Mesenchymal stem cell (in vitro differentiated cells and primary cell): ENCODE results near the gene COBL. TPM values are rescaled to one million over a fixed set of nuclear protein-coding genes. Genes with fewer than 3 reads are reported as not detected.

Experiments
- DNase-seq: peaks from one replicate; pipeline ENCODE4 v3.0.0-alpha.2; 2013
- H2AFZ ChIP-seq: one replicate; pipeline ENCODE4 v1.6.1; 2013; ENCODE audit warnings: low read depth, mild to moderate bottlenecking, control low read depth, inconsistent platforms, low read length, moderate library complexity
- H2AK5ac ChIP-seq: 2 replicates; pipeline ENCODE4 v1.6.1; 2013; ENCODE audit warnings: low read length, moderate library complexity, mild to moderate bottlenecking, inconsistent platforms; ENCODE audit not compliant: severe bottlenecking
- H2BK120ac ChIP-seq: one replicate; pipeline ENCODE4 v1.6.1; 2013; ENCODE audit warnings: low read depth, mild to moderate bottlenecking, inconsistent platforms, low read length, moderate library complexity
- H2BK12ac ChIP-seq, 2 experiments: one replicate each; pipeline ENCODE4 v1.6.1; 2013; ENCODE audit warnings: inconsistent platforms in 2 of 2, low read length in 2 of 2, mild to moderate bottlenecking in 2 of 2, moderate library complexity in 2 of 2, control low read depth in 1 of 2
- H2BK15ac ChIP-seq: one replicate; pipeline ENCODE4 v1.6.1; 2013; ENCODE audit warnings: mild to moderate bottlenecking, low read depth, inconsistent platforms; ENCODE audit not compliant: poor library complexity, severe bottlenecking
- H2BK5ac ChIP-seq: 2 replicates; pipeline ENCODE4 v1.6.1; 2013; ENCODE audit warnings: low read depth, mild to moderate bottlenecking, low read length, control low read depth, inconsistent platforms; ENCODE audit not compliant: poor library complexity, severe bottlenecking
- H3K14ac ChIP-seq, 2 experiments: one replicate each; pipeline ENCODE4 v1.6.1; 2013; ENCODE audit warnings: inconsistent platforms in 2 of 2, low read length in 2 of 2, control low read depth in 1 of 2, mild to moderate bottlenecking in 1 of 2, moderate library complexity in 1 of 2
- H3K18ac ChIP-seq, 2 experiments: one replicate each; pipeline ENCODE4 v1.6.1; 2013; ENCODE audit warnings: inconsistent platforms in 2 of 2, low read length in 2 of 2, control low read depth in 1 of 2, low read depth in 1 of 2, mild to moderate bottlenecking in 1 of 2
- H3K23ac ChIP-seq, 2 experiments: one replicate each; pipeline ENCODE4 v1.6.1; 2013; ENCODE audit warnings: inconsistent platforms in 2 of 2, low read length in 2 of 2, mild to moderate bottlenecking in 2 of 2, moderate library complexity in 2 of 2, control low read depth in 1 of 2
- H3K27ac ChIP-seq: 2 replicates; pipeline ENCODE4 v1.5.1; 2013; ENCODE audit warnings: mild to moderate bottlenecking, moderate library complexity, low read length, control low read depth, inconsistent platforms; ENCODE audit not compliant: poor library complexity, severe bottlenecking
- H3K27me3 ChIP-seq, 2 experiments: 2 replicates each; pipeline versions ENCODE4 v1.6.1 to v1.7.0; 2013; ENCODE audit warnings: low read length in 2 of 2, mild to moderate bottlenecking in 2 of 2, moderate library complexity in 2 of 2, control low read depth in 1 of 2, inconsistent platforms in 1 of 2; ENCODE audit not compliant: control insufficient read depth in 1 of 2, insufficient read depth in 1 of 2
- H3K36me3 ChIP-seq, 2 experiments: 2 replicates each; pipeline versions ENCODE4 v1.6.1 to v1.7.0; 2013; ENCODE audit warnings: low read length in 2 of 2, control low read depth in 1 of 2, inconsistent platforms in 1 of 2, low read depth in 1 of 2, mild to moderate bottlenecking in 1 of 2; ENCODE audit not compliant: insufficient read depth in 2 of 2, control insufficient read depth in 1 of 2
- H3K4ac ChIP-seq, 2 experiments: one replicate each; pipeline ENCODE4 v1.6.1; 2013; ENCODE audit warnings: inconsistent platforms in 2 of 2, low read length in 2 of 2, mild to moderate bottlenecking in 2 of 2, moderate library complexity in 2 of 2, control low read depth in 1 of 2, low read depth in 1 of 2
- H3K4me1 ChIP-seq: 2 replicates; pipeline ENCODE4 v1.6.1; 2013; ENCODE audit warnings: low read depth, low read length, control low read depth; ENCODE audit not compliant: control insufficient read depth, insufficient read depth
- H3K4me2 ChIP-seq: 2 replicates; pipeline ENCODE4 v1.6.1; 2013; ENCODE audit warnings: low read length, mild to moderate bottlenecking, inconsistent platforms; ENCODE audit not compliant: poor library complexity, severe bottlenecking
- H3K4me3 ChIP-seq, 2 experiments: 2 replicates each; pipeline versions ENCODE4 v1.5.1 to v1.7.0; 2013; ENCODE audit warnings: low read length in 2 of 2, mild to moderate bottlenecking in 2 of 2, control low read depth in 1 of 2, low read depth in 1 of 2; ENCODE audit not compliant: insufficient read depth in 1 of 2
- H3K79me1 ChIP-seq: replicated peaks from 2 replicates; pipeline ENCODE4 v1.6.1; 2013; ENCODE audit warnings: mild to moderate bottlenecking, control low read depth, low read length, inconsistent platforms; ENCODE audit not compliant: poor library complexity, severe bottlenecking
- H3K9ac ChIP-seq: 2 replicates; pipeline ENCODE4 v1.7.0; 2013; ENCODE audit warnings: mild to moderate bottlenecking, low read length, moderate library complexity
- H3K9me3 ChIP-seq: 2 replicates; pipeline ENCODE4 v1.7.0; 2013; ENCODE audit warnings: mild to moderate bottlenecking, low read length; ENCODE audit not compliant: control insufficient read depth
- H4K8ac ChIP-seq: one replicate; pipeline ENCODE4 v1.6.1; 2013; ENCODE audit warnings: inconsistent platforms, mild to moderate bottlenecking, low read length, moderate library complexity
- H4K91ac ChIP-seq: one replicate; pipeline ENCODE4 v1.6.1; 2013; ENCODE audit warnings: mild to moderate bottlenecking, low read length, inconsistent platforms
- WGBS: methylation state at CpG from one replicate; pipeline ENCODE4 v1.1.7; 2013; ENCODE audit warnings: mixed read lengths; 5-methylcytosine and 5-hydroxymethylcytosine counted together
- polyA plus RNA-seq, 2 experiments: library from polyadenylated mRNA; stranded (reverse); fragments of 200-250 nt; gene quantifications; one replicate each; pipeline ENCODE4 v1.2.3, GENCODE V29; 2013

The COBL gene
- 0.03 TPM for polyA plus RNA-seq (2013, experiment 1 of 2)
- polyA plus RNA-seq (2013, experiment 2 of 2): 0.03 TPM

GRCh38 chr7:51316666-51317581 lies at the start of gene COBL:
Gene COBL, minus strand, starts transcription at chr7:51316809. Its CDS starts 176 bp downstream, at chr7:51316633.
- Histone ChIP-seq H2BK12ac (no peak within 1 kb of the TSS), H3K9me3 (no peaks in the 10 kb centered on the region), H3K4me3 (peak within 1 kb of the TSS; percentile 43 to 78), H3K79me1 (no peaks in the 10 kb centered on the region), H3K23ac (no peak within 1 kb of the TSS), H2BK120ac (no peak within 1 kb of the TSS), H3K18ac (no peak within 1 kb of the TSS), H3K4ac (no peak within 1 kb of the TSS), H2BK5ac (no peak within 1 kb of the TSS), H3K9ac (peak within 1 kb of the TSS; percentile 38), H3K27me3 (peaks cover 56 to 59% of the 10 kb centered on the region in 2 experiments), H3K4me2 (peak within 1 kb of the TSS; percentile 87), H3K27ac (no peak within 1 kb of the TSS), H4K8ac (no peak within 1 kb of the TSS), H2AFZ (no peak within 1 kb of the TSS), H3K4me1 (peaks cover 20% of the 10 kb centered on the region), H3K36me3 (no peaks in the 10 kb centered on the region), H4K91ac (no peak within 1 kb of the TSS), H2AK5ac (no peak within 1 kb of the TSS), H2BK15ac (peak within 1 kb of the TSS; percentile 62), H3K14ac (no peak within 1 kb of the TSS)
- no peak for DNase-seq
- 2% methylated on average over 58 of the region's 94 CpGs for WGBS

- H2BK12ac ChIP-seq: no peak overlapping the region
- peaks cover 2% of the 10 kb centered on the region for H3K4me1 ChIP-seq
- H3K4me2 ChIP-seq: no peak overlapping the region
- no peak for DNase-seq
- no peak overlapping the region for H3K4ac ChIP-seq
- H3K14ac ChIP-seq: no peak overlapping the region
- WGBS: 83% methylated on average over 7 of the region's 7 CpGs
- no peak overlapping the region for H2AK5ac ChIP-seq
- no peak overlapping the region for H2BK15ac ChIP-seq
- no peak overlapping the region for H2BK120ac ChIP-seq
- no peaks in the 10 kb centered on the region for H3K36me3 ChIP-seq
- H4K91ac ChIP-seq: no peak overlapping the region
- no peak overlapping the region for H4K8ac ChIP-seq
- H3K27ac ChIP-seq: no peak overlapping the region
- no peak overlapping the region for H3K9ac ChIP-seq
- no peak overlapping the region for H3K4me3 ChIP-seq
- H3K79me1 ChIP-seq: no peaks in the 10 kb centered on the region
- no peak overlapping the region for H3K23ac ChIP-seq
- H2AFZ ChIP-seq: no peak overlapping the region
- H3K9me3 ChIP-seq: no peaks in the 10 kb centered on the region
- no peak overlapping the region for H2BK5ac ChIP-seq
- no peak overlapping the region for H3K18ac ChIP-seq
- peaks cover 23 to 44% of the 10 kb centered on the region in 2 experiments for H3K27me3 ChIP-seq
Measured at GRCh38 chr7:51366172-51366728, 49.6 kb upstream of the COBL start.

GRCh38 chr7:51357821-51358220 lies 41.2 kb upstream of the COBL start:
- no peaks in the 10 kb centered on the region for H3K36me3 ChIP-seq
- H3K9ac ChIP-seq: no peak overlapping the region
- H3K18ac ChIP-seq: no peak overlapping the region
- no peak overlapping the region for H3K27ac ChIP-seq
- H4K8ac ChIP-seq: no peak overlapping the region
- H3K79me1 ChIP-seq: no peaks in the 10 kb centered on the region
- H3K23ac ChIP-seq: no peak overlapping the region
- no peak overlapping the region for H3K4me2 ChIP-seq
- no peak overlapping the region for H3K14ac ChIP-seq
- H2BK120ac ChIP-seq: no peak overlapping the region
- no peak overlapping the region for H4K91ac ChIP-seq
- no peak overlapping the region for H2AFZ ChIP-seq
- H3K9me3 ChIP-seq: peaks cover 8% of the 10 kb centered on the region
- peaks cover 2% of the 10 kb centered on the region for H3K4me1 ChIP-seq
- no peak overlapping the region for H2BK5ac ChIP-seq
- H3K4ac ChIP-seq: no peak overlapping the region
- H2BK15ac ChIP-seq: no peak overlapping the region
- H3K27me3 ChIP-seq: peaks cover 0 to 27% of the 10 kb centered on the region in 2 experiments
- no peak overlapping the region for H2BK12ac ChIP-seq
- DNase-seq: no peak
- H2AK5ac ChIP-seq: no peak overlapping the region
- H3K4me3 ChIP-seq: no peak overlapping the region
- 81% methylated on average over 6 of the region's 6 CpGs for WGBS

GRCh38 chr7:51356849-51357516 lies 40.4 kb upstream of the COBL start:
- H3K36me3 ChIP-seq: no peaks in the 10 kb centered on the region
- no peaks in the 10 kb centered on the region for H3K4me1 ChIP-seq
- no peaks in the 10 kb centered on the region for H3K79me1 ChIP-seq
- no peak overlapping the region for H2BK5ac ChIP-seq
- no peak overlapping the region for H3K23ac ChIP-seq
- peaks cover 0 to 25% of the 10 kb centered on the region in 2 experiments for H3K27me3 ChIP-seq
- 85% methylated on average over 12 of the region's 12 CpGs for WGBS
- no peak overlapping the region for H2AK5ac ChIP-seq
- no peak overlapping the region for H2BK15ac ChIP-seq
- no peak overlapping the region for H4K8ac ChIP-seq
- no peak overlapping the region for H3K4me2 ChIP-seq
- no peak overlapping the region for H3K27ac ChIP-seq
- no peak overlapping the region for H2BK120ac ChIP-seq
- no peak overlapping the region for H3K4ac ChIP-seq
- H4K91ac ChIP-seq: no peak overlapping the region
- H3K9ac ChIP-seq: no peak overlapping the region
- no peak overlapping the region for H2BK12ac ChIP-seq
- peaks cover 8% of the 10 kb centered on the region for H3K9me3 ChIP-seq
- no peak overlapping the region for H2AFZ ChIP-seq
- no peak overlapping the region for H3K4me3 ChIP-seq
- DNase-seq: no peak
- no peak overlapping the region for H3K14ac ChIP-seq
- H3K18ac ChIP-seq: no peak overlapping the region
